Skeletal muscle satellite cell (primary cell): ENCODE measurements around the gene ARHGAP19. TPM values are rescaled to one million over a fixed set of nuclear protein-coding genes. Genes with fewer than 3 reads are reported as not detected.

Experiments used
- H3K27me3 ChIP-seq: 2 replicates; pipeline ENCODE4 v1.7.0; 2013; ENCODE audit warnings: low read length; ENCODE audit not compliant: control insufficient read depth, insufficient read depth
- H3K36me3 ChIP-seq: 2 replicates; pipeline ENCODE4 v1.7.0; 2013; ENCODE audit warnings: mild to moderate bottlenecking, control low read depth, low read length; ENCODE audit not compliant: insufficient read depth
- H3K4me1 ChIP-seq: 2 replicates; pipeline ENCODE4 v1.7.0; 2013; ENCODE audit warnings: low read length; ENCODE audit not compliant: control insufficient read depth, insufficient read depth
- H3K4me2 ChIP-seq: 2 replicates; pipeline ENCODE4 v1.7.0; 2013; ENCODE audit warnings: mild to moderate bottlenecking, low read length
- H3K4me3 ChIP-seq: 2 replicates; pipeline ENCODE4 v1.7.0; 2013; ENCODE audit warnings: low read length
- H3K9ac ChIP-seq: 2 replicates; pipeline ENCODE4 v1.7.0; 2013; ENCODE audit warnings: mild to moderate bottlenecking, low read depth, low read length, moderate library complexity
- H3K9me3 ChIP-seq: replicated peaks from 2 replicates; pipeline ENCODE4 v1.7.0; 2013; ENCODE audit warnings: mild to moderate bottlenecking, control low read depth, low read length
- total RNA-seq: library from RNA; depleted of rRNA; stranded (reverse); fragments of >200 nt; gene quantifications from 2 replicates; pipeline ENCODE4 v1.2.3, GENCODE V29; 2012; rRNA removed

Gene ARHGAP19, protein sequence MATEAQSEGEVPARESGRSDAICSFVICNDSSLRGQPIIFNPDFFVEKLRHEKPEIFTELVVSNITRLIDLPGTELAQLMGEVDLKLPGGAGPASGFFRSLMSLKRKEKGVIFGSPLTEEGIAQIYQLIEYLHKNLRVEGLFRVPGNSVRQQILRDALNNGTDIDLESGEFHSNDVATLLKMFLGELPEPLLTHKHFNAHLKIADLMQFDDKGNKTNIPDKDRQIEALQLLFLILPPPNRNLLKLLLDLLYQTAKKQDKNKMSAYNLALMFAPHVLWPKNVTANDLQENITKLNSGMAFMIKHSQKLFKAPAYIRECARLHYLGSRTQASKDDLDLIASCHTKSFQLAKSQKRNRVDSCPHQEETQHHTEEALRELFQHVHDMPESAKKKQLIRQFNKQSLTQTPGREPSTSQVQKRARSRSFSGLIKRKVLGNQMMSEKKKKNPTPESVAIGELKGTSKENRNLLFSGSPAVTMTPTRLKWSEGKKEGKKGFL
- 4.4 and 5.6 TPM in 2 replicates for total RNA-seq

DNA sequence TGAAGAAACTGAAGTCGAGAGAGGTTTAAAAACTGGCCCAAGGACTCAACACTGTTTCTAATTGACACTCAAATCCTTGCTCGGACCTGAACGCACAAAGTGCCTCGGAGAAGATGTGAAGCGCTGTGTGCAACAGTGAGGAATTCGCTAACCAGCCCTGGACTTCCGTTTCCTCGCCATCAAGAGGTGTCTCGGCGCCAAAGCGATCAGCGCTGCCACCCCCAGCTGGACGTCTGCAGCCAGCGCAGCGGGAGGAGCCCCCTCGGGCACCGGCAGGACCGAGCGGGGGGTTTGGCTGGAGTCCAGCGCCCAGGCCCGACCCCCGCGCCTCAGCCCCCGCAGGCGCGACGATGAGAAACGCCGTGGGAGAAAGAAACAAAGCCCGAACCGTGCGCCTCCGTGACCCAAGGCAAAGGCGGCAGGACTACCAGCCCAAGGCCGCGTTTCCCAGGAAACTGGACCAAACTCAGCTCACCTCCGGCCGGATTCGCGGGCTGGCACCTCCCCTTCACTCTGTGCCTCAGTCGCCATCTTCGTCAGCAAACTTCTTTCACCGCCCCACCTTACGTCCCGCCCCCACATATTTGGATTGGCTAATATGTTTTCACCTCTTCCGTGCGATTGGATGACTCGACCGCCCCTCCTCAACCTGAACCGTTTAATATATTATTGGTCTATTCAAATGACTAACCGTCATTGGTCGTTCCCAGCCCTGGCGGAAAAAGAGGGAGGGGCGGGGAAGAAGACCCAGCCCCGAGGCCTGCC, at the start of gene ARHGAP19:
ARHGAP19 (minus strand) TSS at position 541 of the 765 bp plus-strand sequence; CDS start at position 531, 10 bp downstream.
- H3K36me3 ChIP-seq = no peaks in the 10 kb centered on the region
- H3K9me3 ChIP-seq = no peaks in the 10 kb centered on the region
- H3K27me3 ChIP-seq = no peaks in the 10 kb centered on the region
- peak within 1 kb of the TSS; percentile 86 for H3K4me3 ChIP-seq
- H3K9ac ChIP-seq = peak within 1 kb of the TSS; percentile 91
- H3K4me1 ChIP-seq = peaks cover 5% of the 10 kb centered on the region
- H3K4me2 ChIP-seq = peak within 1 kb of the TSS; percentile 86

DNA sequence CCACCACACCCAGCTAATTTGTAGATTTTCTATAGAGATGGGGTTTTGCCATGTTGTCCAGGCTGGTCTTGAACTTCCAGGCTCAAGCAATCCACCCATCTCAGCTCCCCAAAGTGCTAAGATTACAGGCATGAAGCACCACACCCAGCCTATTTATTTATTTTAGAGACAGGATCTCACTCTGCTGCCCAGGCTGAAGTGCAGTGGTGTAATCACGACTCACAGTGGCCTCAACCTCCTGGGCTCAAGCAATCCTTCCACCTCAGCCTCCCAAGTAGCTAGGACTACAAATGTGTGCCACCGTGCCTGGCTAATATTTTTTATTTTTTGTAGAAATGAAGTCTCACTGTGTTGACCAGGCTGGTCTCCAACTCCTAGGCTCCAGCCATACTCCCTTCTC, 49.0 kb upstream of the ARHGAP19 start:
- H3K9me3 ChIP-seq = no peaks in the 10 kb centered on the region
- no peaks in the 10 kb centered on the region for H3K4me1 ChIP-seq
- no peaks in the 10 kb centered on the region for H3K36me3 ChIP-seq
- H3K4me2 ChIP-seq = no peak overlapping the region
- H3K4me3 ChIP-seq = no peak overlapping the region
- peaks cover 20% of the 10 kb centered on the region for H3K27me3 ChIP-seq
- no peak overlapping the region for H3K9ac ChIP-seq

DNA sequence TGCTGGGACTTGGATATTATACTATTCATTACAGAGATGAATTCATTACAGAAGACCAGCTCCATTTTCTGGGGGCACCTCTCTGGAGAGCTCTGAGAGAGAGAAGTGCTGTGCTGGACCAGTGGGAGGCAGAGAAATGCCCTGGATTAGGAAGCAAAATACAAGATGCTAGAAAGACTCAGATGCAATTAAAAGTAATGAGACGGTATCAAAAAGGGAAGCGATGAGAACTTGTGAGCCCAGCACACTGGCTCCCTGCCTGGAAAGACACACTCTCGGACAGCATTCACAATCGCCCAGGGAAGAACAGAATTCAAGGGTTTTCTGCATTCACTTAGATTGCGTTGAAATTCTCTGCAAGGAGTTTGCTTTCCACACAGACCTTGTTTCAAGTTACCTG, 45.6 kb upstream of the ARHGAP19 start:
- no peak overlapping the region for H3K9ac ChIP-seq
- H3K27me3 ChIP-seq = peaks cover 20% of the 10 kb centered on the region
- H3K4me3 ChIP-seq = no peak overlapping the region
- H3K4me2 ChIP-seq = no peak overlapping the region
- H3K4me1 ChIP-seq = peaks cover 7% of the 10 kb centered on the region
- H3K9me3 ChIP-seq = no peaks in the 10 kb centered on the region
- no peaks in the 10 kb centered on the region for H3K36me3 ChIP-seq

DNA sequence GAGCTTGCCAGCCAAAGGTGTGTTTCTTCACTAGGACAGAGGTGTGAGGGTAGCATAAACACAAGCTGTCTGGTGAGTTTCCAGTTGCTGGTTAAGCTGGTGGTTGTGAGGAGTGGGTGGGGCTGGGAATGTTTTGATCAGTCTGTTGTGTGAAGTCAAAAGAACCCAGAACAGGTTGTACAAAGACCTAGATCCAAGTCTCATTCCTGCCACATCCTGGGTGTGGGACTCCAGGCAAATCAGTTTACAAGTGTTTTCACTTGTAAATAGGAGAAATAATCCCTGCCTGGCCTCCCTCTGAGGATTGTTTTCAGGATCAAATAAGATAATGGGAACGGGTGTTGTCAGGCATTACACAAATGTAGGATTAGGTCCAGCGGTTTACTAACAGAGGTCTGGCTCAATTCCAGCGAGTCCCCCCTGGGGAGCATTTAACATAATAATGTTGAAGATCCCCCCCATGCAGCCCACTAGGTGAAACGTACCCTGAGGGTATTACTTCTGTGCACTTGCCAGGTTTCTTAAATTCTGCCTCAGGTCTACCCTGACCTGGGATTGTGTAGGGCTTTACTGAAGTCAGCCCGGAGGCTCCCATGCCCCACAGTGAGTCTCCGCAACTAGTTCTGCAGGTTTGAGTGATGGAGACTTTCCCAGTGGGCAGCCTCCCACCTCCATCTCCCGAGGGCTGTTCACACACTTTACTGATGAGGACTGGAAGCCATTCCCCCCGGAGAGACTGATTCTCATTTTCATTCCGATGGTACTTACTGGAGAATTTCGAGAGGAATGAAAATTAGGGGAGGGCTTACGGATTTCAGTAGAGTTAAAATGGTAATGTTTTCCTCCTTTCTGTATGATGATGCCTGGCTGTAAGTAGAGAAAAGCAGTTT, 44.8 kb upstream of the ARHGAP19 start:
- no peaks in the 10 kb centered on the region for H3K9me3 ChIP-seq
- no peak overlapping the region for H3K9ac ChIP-seq
- H3K4me1 ChIP-seq = peaks cover 12% of the 10 kb centered on the region
- no peak overlapping the region for H3K4me3 ChIP-seq
- H3K4me2 ChIP-seq = no peak overlapping the region
- H3K36me3 ChIP-seq = no peaks in the 10 kb centered on the region
- peaks cover 20% of the 10 kb centered on the region for H3K27me3 ChIP-seq

DNA sequence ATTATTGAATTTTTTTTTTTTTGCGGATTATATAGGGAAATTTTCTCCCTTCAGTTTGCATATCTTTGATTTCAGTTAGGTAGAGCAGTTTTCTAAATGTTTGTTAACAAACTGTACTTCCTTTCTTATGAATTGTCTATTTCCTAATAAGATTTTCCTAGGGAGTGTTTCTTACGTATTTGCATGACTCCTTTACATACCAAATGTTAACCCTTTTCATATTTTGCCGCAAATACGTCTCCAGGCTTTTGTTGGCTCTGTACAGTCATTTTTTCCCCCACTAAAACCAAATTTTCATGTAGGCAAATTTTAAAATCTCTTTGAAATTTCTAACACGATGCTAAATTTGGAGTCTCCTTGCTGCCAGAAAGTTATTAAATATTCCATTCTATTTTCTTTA, 44.0 kb upstream of the ARHGAP19 start:
- peaks cover 18% of the 10 kb centered on the region for H3K4me1 ChIP-seq
- no peaks in the 10 kb centered on the region for H3K36me3 ChIP-seq

DNA sequence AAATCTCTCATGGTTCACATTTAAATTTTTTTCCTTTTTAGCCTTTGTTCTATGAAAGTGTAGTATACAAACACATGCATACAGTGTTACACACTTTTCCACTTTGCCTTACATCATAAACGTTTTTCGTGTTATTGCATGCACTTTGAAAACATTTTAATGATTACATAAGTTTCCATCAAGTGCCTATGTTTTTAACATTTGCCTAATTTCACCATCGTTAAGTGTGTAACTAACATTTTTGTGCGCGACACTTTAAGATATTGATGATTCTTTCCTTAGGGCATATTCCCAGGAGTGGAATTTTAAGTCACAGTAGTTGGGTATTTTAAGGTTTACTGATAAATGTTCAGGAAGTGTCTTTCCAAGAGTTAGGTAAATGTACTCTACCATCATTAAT, 43.6 kb upstream of the ARHGAP19 start:
- H3K36me3 ChIP-seq = no peaks in the 10 kb centered on the region
- no peak overlapping the region for H3K9ac ChIP-seq
- no peak overlapping the region for H3K4me2 ChIP-seq
- peaks cover 20% of the 10 kb centered on the region for H3K27me3 ChIP-seq
- peaks cover 21% of the 10 kb centered on the region for H3K4me1 ChIP-seq
- H3K9me3 ChIP-seq = no peaks in the 10 kb centered on the region
- H3K4me3 ChIP-seq = no peak overlapping the region

More for the DNA sequence above, 44.0 kb upstream of the ARHGAP19 start:
- H3K9ac ChIP-seq = no peak overlapping the region
- no peaks in the 10 kb centered on the region for H3K9me3 ChIP-seq
- H3K4me2 ChIP-seq = no peak overlapping the region
- H3K4me3 ChIP-seq = no peak overlapping the region
- peaks cover 20% of the 10 kb centered on the region for H3K27me3 ChIP-seq

DNA sequence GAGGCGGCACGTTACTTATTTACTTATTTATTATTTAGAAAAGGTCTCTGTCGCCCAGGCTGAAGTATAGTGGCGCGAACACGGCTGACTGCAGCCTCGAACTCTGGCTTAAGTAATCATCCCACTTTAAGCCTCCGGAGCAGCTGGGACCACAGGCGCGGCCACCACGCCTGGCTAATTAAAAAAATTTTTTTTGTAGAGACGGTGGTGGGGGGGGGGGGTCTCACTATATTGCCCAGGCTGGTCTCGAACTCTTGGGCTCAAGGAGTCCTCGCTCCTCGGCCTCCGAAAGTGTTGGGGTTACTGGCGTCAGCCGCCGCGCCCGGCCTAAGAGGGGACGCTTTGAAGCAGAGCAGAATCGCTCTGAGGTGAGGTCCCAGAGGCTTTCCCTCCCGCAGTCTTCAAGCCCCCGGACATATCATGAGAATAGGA, 42.8 kb upstream of the ARHGAP19 start:
- Histone ChIP-seq H3K4me1 (peaks cover 21% of the 10 kb centered on the region), H3K4me2 (peak overlapping the region; percentile 93), H3K36me3 (no peaks in the 10 kb centered on the region), H3K9me3 (no peaks in the 10 kb centered on the region), H3K4me3 (peak overlapping the region; percentile 99), H3K9ac (peak overlapping the region; percentile 100), H3K27me3 (peaks cover 20% of the 10 kb centered on the region)

DNA sequence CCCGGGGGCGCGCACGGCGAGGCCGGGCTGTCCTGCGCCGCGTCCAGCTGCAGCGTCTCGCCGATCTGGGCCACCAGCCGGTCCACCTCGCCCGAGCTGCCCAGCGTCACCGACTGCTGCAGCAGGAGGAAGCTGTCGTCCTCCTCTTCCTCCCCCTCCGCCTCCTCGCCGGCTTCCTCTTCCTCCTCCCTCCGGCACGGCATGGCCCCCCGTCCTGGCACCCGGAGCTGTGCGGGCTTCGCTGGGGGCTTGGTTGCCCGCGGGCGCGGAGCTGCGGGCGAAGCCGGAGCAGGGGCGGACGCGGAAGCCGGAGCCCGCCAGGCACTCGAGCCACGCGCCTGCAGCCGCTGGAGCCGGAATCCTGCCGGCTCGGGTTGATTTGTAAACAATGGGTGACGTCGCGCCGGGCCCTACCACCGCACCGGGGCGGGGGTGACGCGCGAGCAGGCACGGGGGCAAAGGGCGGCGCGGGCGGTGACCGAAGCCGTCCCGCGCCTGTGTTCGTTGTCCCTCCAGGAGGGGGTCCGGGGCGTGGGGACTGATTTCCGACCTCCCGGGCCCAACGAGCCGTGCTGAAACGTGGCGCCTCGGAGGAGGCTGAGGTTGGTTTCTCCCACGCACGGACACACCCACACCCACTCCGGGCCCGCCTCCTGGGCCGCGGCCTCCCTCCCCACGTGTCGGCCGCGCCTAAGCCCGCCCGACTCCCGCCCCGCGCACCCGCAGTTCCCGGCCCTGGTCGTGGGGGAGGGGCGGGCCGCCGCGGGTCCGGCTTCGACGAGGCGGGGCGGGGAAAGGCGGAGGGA, 42.1 kb upstream of the ARHGAP19 start, which contains the start of gene FRAT2:
FRAT2 (minus strand) TSS at position 360 of the 806 bp plus-strand sequence; CDS start at position 203, 157 bp downstream.
- H3K4me1 ChIP-seq = peaks cover 21% of the 10 kb centered on the region
- H3K9me3 ChIP-seq = no peaks in the 10 kb centered on the region
- H3K4me2 ChIP-seq = peak within 1 kb of the TSS; percentile 93
- peak within 1 kb of the TSS; percentile 99 for H3K4me3 ChIP-seq
- H3K36me3 ChIP-seq = no peaks in the 10 kb centered on the region
- peak within 1 kb of the TSS; percentile 100 for H3K9ac ChIP-seq
- H3K27me3 ChIP-seq = peaks cover 20% of the 10 kb centered on the region

DNA sequence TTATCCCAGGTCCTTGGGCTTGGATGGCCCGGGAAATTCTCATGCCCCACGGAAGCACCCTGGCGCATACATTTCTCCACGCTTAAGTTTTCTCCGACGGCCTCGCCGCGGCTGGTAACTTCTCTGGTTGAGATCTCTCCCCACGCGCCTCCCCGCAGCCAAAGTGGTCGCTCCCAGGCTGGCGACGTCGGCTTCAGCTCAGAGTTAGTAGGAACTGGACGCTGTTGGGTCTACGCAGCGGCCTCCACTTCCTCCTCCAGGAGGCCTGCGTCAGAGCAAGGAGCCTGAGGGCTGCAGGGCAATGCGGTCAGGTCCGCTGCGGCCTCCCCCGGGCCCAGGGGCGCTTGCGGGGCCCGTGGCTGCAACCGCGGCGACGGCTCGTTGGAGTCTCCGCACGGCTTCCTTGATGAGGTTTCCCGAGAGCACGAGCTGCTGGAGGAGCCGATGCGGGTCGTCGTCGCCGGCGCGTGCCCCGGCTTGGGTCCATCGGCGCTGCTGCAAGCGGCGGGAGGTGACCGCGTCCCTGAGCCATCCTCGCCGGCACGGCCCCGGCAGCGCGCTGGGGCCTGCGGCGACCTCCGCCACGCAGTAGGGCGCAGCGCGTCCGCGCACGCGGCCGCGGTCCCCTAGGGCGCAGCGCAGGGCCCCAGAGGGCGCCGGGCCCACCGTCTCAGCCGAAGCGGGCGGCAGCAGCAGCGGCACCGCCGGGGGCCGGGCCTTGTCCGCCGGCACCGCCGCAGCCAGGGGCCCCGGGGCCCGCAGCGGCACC, 41.3 kb upstream of the ARHGAP19 start:
- Histone ChIP-seq H3K4me3 (peak overlapping the region; percentile 99), H3K36me3 (no peaks in the 10 kb centered on the region), H3K4me2 (peak overlapping the region; percentile 93), H3K9me3 (no peaks in the 10 kb centered on the region), H3K27me3 (peaks cover 20% of the 10 kb centered on the region), H3K9ac (peak overlapping the region; percentile 100), H3K4me1 (peaks cover 21% of the 10 kb centered on the region)

DNA sequence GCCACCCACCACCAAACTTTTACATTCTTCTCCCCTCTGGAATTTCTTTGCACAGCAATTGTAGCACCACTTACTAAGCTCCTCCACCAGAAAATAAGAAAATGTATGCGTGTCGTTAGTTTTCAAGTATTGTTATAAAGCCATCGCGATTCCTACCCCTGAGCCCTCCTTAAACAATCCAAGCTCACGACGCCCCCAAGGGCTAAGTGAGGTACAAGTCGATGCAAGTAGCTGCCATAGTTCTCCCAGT, 40.8 kb upstream of the ARHGAP19 start:
- Histone ChIP-seq H3K4me1 (peaks cover 21% of the 10 kb centered on the region), H3K4me2 (peak overlapping the region; percentile 93), H3K36me3 (no peaks in the 10 kb centered on the region)

More for the DNA sequence above, 40.8 kb upstream of the ARHGAP19 start:
- H3K4me3 ChIP-seq = peak overlapping the region; percentile 99
- peaks cover 18% of the 10 kb centered on the region for H3K27me3 ChIP-seq
- H3K9ac ChIP-seq = peak overlapping the region; percentile 100
- H3K9me3 ChIP-seq = no peaks in the 10 kb centered on the region
